ENCODE data around the gene SLIT3. TPM values are rescaled to one million over a fixed set of nuclear protein-coding genes. Genes with fewer than 3 reads are reported as not detected.

Gene SLIT3
- total RNA-seq, 1 experiment from 2014 or later = 0.92 TPM

DNA sequence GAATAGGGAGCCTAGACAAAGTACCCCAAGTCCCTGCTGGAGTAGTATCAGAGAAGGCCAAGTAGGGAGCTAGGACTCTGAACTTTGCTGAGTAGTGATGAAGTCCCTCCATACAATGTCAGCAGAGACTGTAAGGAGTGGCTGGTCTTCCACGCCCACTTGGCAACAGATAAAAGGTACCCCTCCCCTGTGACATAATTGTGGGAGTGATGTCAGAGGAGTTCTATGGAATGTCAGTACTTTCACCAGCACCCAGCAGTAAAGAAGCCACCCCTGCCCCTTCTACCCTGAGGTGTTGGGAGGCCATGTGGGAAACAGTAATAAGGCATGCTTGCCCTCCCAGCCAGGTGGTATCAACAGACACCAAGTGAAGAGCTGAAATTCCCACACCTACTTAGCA is 143.9 kb downstream of the SLIT3 start:
- H3K27ac ChIP-seq (ENCODE audit: insufficient read length, low read depth, low read length) = no peak overlapping the region
- no peak overlapping the region for H3K4ac ChIP-seq (ENCODE audit: low read depth, low read length)
- H3T11ph ChIP-seq (ENCODE audit: low read length) = no peak overlapping the region
- no peaks in the 10 kb centered on the region for H3K23me2 ChIP-seq (ENCODE audit: insufficient read length, low read depth, low read length, poor library complexity, severe bottlenecking)
- H3K9ac ChIP-seq (ENCODE audit: extremely low read depth, insufficient read length, low read length) = no peak overlapping the region
- H3K56ac ChIP-seq (ENCODE audit: insufficient read length, low read depth, low read length) = no peak overlapping the region
- H3K27me3 ChIP-seq (ENCODE audit: insufficient read depth, low read length) = no peaks in the 10 kb centered on the region
- H2AFZ ChIP-seq (ENCODE audit: low read length) = no peak overlapping the region
- Mint-ChIP-seq H3K4me3 (no peak overlapping the region), H3K4me1 (peaks cover 26% of the 10 kb centered on the region in 2 experiments), H3K27ac (no peak overlapping the region), H3K27me3 (ENCODE audit: low read depth) (peaks cover 9% of the 10 kb centered on the region), H3K36me3 (ENCODE audit: insufficient read depth in 1 of 3, low read depth in 3 of 3) (peaks cover 1 to 35% (median 12%) of the 10 kb centered on the region in 3 experiments; a peak in 6 of 7 replicates), H3K9me3 (peaks cover 27 to 28% of the 10 kb centered on the region in 2 experiments)
- no peaks in the 10 kb centered on the region for H3K79me1 ChIP-seq (ENCODE audit: insufficient read depth, low read depth, low read length, poor library complexity, severe bottlenecking)
- H4K5ac ChIP-seq (ENCODE audit: insufficient read length, low read depth, low read length) = no peak overlapping the region
- no peak overlapping the region for H3K14ac ChIP-seq (ENCODE audit: insufficient read depth, low read length)
- no peak overlapping the region for H2BK15ac ChIP-seq (ENCODE audit: low read depth, low read length)
- no peaks in the 10 kb centered on the region; the same call in 1 of the 2 replicates for H3K4me1 ChIP-seq (ENCODE audit: insufficient read depth, low read length)
- H2BK20ac ChIP-seq (ENCODE audit: low read depth, low read length, poor library complexity, severe bottlenecking) = no peak overlapping the region
- no peaks in the 10 kb centered on the region for H3K9me3 ChIP-seq (ENCODE audit: control insufficient read depth, low read depth, low read length)
- no CpG with 5 or more reads among the region's 1 CpG for WGBS (ENCODE audit: extremely low coverage, insufficient read length, low lambda C conversion rate)
- H4K20me1 ChIP-seq (ENCODE audit: control insufficient read depth, insufficient read depth, insufficient read length) = no peaks in the 10 kb centered on the region
- no peak overlapping the region for H2BK120ac ChIP-seq (ENCODE audit: low read depth, low read length, poor library complexity, severe bottlenecking)
- no peak overlapping the region for H2AK5ac ChIP-seq (ENCODE audit: insufficient read length, low read length)
- no peak overlapping the region for H2BK12ac ChIP-seq (ENCODE audit: insufficient read length, low read depth, low read length)
- no peak for DNase-seq
- no peak overlapping the region for H4K91ac ChIP-seq (ENCODE audit: insufficient read length, low read depth, low read length)
- no peak overlapping the region for H3K23ac ChIP-seq (ENCODE audit: insufficient read length, low read depth, low read length)
- TF ChIP-seq, protein P1, sequence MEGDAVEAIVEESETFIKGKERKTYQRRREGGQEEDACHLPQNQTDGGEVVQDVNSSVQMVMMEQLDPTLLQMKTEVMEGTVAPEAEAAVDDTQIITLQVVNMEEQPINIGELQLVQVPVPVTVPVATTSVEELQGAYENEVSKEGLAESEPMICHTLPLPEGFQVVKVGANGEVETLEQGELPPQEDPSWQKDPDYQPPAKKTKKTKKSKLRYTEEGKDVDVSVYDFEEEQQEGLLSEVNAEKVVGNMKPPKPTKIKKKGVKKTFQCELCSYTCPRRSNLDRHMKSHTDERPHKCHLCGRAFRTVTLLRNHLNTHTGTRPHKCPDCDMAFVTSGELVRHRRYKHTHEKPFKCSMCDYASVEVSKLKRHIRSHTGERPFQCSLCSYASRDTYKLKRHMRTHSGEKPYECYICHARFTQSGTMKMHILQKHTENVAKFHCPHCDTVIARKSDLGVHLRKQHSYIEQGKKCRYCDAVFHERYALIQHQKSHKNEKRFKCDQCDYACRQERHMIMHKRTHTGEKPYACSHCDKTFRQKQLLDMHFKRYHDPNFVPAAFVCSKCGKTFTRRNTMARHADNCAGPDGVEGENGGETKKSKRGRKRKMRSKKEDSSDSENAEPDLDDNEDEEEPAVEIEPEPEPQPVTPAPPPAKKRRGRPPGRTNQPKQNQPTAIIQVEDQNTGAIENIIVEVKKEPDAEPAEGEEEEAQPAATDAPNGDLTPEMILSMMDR (conservative IDR thresholded peaks at IDR 0.05) = no peak
- H4K8ac ChIP-seq (replicated peaks; ENCODE audit: insufficient read length, low read depth, low read length) = no peak overlapping the region
- H3K4me2 ChIP-seq (ENCODE audit: insufficient read depth, insufficient read length, low read length) = no peak overlapping the region
- H3K79me2 ChIP-seq (ENCODE audit: insufficient read depth, low read length) = no peaks in the 10 kb centered on the region
- H3K18ac ChIP-seq (ENCODE audit: insufficient read length, low read depth, low read length) = no peak overlapping the region
- H2BK5ac ChIP-seq (ENCODE audit: insufficient read length, low read length) = no peak overlapping the region
